Astrocyte (in vitro differentiated cells and primary cell): ENCODE data around the gene MFAP3.

Experiments
- EZH2 ChIP-seq: IDR thresholded peaks from 2 replicates; pipeline ENCODE4 v1.6.1; 2012; ENCODE audit warnings: mild to moderate bottlenecking, low read length, inconsistent platforms; ENCODE audit not compliant: insufficient read depth
- TF ChIP-seq, protein P1 (sequence below): IDR thresholded peaks from 2 replicates; pipeline ENCODE4 v1.5.1; 2011; ENCODE audit warnings: low read depth, mild to moderate bottlenecking, inconsistent platforms, low read length, moderate library complexity; ENCODE audit not compliant: insufficient read depth

DNA sequence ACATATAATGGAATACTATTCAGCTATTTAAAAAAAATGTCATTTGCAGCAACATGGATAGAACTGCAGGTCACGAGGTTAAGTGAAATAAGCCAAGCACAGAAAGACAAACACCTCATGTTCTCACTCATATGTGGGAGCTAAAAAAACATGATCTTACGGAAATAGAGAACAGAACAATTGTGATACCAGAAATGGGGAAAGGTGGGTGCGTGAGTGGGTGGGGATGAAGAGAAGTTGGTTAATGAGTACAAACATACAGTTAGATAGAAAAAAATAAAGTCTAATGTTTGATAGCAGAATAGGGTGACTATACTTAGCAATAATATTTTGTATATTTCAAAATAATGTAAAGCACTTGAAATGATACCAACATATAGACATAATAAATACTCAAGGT lies 38.8 kb upstream of the MFAP3 start:
- TF ChIP-seq, protein P1, sequence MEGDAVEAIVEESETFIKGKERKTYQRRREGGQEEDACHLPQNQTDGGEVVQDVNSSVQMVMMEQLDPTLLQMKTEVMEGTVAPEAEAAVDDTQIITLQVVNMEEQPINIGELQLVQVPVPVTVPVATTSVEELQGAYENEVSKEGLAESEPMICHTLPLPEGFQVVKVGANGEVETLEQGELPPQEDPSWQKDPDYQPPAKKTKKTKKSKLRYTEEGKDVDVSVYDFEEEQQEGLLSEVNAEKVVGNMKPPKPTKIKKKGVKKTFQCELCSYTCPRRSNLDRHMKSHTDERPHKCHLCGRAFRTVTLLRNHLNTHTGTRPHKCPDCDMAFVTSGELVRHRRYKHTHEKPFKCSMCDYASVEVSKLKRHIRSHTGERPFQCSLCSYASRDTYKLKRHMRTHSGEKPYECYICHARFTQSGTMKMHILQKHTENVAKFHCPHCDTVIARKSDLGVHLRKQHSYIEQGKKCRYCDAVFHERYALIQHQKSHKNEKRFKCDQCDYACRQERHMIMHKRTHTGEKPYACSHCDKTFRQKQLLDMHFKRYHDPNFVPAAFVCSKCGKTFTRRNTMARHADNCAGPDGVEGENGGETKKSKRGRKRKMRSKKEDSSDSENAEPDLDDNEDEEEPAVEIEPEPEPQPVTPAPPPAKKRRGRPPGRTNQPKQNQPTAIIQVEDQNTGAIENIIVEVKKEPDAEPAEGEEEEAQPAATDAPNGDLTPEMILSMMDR, result no peak
- no peak for TF ChIP-seq EZH2
